ENCODE data around the gene NIM1K.

The NIM1K gene

DNA sequence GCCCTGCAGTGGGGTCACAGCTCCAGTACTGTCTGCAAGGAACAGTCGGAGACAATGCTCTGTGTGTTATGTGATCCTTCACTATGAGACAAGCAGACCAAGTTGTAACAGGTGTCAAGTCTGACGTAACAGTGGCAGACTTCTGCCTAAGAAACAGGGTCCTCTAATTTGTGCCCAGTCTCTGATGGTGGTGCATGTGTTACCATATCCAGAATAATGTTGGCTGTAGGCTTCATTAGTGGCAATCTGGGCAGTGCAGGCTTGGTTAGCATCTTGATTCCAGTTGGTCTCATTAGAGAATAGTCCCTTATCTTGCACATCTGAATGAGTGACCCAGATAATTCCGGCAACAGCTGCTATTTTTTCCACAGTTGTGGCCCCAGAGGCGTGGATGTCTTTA lies 37.6 kb upstream of the NIM1K start:
- Histone ChIP-seq H2BK5ac (ENCODE audit: low read depth, low read length, poor library complexity) (no peak overlapping the region), H3K4me1 (ENCODE audit: control insufficient read depth in 1 of 2, insufficient read depth in 2 of 2, low read length in 2 of 2) (no peaks in the 10 kb centered on the region), H4K91ac (ENCODE audit: low read depth, low read length) (no peak overlapping the region), H4K8ac (ENCODE audit: low read depth, low read length) (no peak overlapping the region), H3K9me3 (ENCODE audit: insufficient read depth, low read depth, low read length) (no peaks in the 10 kb centered on the region), H3K4me2 (ENCODE audit: low read length) (no peak overlapping the region), H2AFZ (ENCODE audit: insufficient read depth, low read length, poor library complexity) (no peak overlapping the region), H3K18ac (ENCODE audit: low read length) (no peak overlapping the region), H4K12ac (ENCODE audit: low read depth, low read length) (no peak overlapping the region), H3K27ac (ENCODE audit: low read depth, low read length) (no peak overlapping the region), H2BK12ac (ENCODE audit: low read length) (no peak overlapping the region), H3K14ac (ENCODE audit: low read length) (no peak overlapping the region), H3K9ac (ENCODE audit: low read length) (no peak overlapping the region), H3K79me1 (ENCODE audit: low read length) (no peaks in the 10 kb centered on the region), H3K4ac (ENCODE audit: low read depth, low read length) (no peak overlapping the region), H2BK120ac (ENCODE audit: insufficient read depth, low read length, poor library complexity) (no peak overlapping the region), H3K23ac (ENCODE audit: low read length) (no peak overlapping the region), H3K27me3 (ENCODE audit: insufficient read depth, low read length) (no peaks in the 10 kb centered on the region), H3K4me3 (ENCODE audit: low read depth, low read length) (no peak overlapping the region), H2AK5ac (ENCODE audit: low read length) (no peak overlapping the region), H3K36me3 (ENCODE audit: control insufficient read depth in 1 of 2, insufficient read depth in 2 of 2, low read length in 2 of 2) (peaks cover 2 to 8% of the 10 kb centered on the region in 2 experiments), H3K79me2 (ENCODE audit: control insufficient read depth, insufficient read depth, low read length, poor library complexity) (no peaks in the 10 kb centered on the region)
- WGBS (ENCODE audit: extremely low coverage, insufficient coverage, insufficient read length), result no CpG with 5 or more reads among the region's 4 CpGs
- DNase-seq, result no peak

DNA sequence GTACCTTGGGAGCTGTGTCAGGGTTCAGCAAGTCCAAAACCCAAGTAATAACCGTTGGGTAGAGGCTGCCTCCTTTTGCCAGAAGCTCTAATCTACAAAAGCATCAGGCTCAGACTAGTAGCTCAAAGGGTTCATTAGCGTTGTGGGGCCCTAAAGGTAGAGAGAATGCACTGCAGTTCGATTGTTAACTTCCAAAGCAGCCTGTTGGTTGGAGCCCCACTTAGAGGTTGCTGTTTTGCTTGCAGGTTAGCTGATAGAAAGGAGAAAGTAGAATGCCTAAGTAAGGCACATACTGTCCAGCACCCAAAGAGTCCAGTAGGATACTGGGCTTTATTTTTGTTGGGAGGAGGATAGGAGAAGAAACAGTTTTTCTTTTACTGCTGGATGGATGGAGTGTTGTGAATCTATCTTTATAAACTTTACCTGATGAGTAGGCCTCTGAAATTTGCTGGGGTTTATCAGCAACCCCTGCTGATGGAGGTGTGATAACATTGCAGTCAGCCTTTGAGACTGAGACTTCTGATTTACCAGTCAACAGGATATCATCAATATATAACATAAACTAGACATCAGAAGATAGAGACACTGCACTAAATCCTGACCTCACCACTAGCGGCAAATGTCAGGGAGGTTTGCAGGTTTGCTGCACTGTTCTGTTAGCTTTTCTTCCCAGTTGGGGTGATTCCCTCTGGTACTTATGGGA lies 36.5 kb upstream of the NIM1K start:
- no peak overlapping the region for H3K9ac ChIP-seq (ENCODE audit: low read length)
- H3K27ac ChIP-seq (ENCODE audit: low read depth, low read length), result no peak overlapping the region
- H4K91ac ChIP-seq (ENCODE audit: low read depth, low read length), result no peak overlapping the region
- WGBS (ENCODE audit: extremely low coverage, insufficient coverage, insufficient read length), result no CpG with 5 or more reads among the region's 4 CpGs
- no peak overlapping the region for H2BK12ac ChIP-seq (ENCODE audit: low read length)
- H3K4me3 ChIP-seq (ENCODE audit: low read depth, low read length), result no peak overlapping the region
- no peak overlapping the region for H2AFZ ChIP-seq (ENCODE audit: insufficient read depth, low read length, poor library complexity)
- no peak overlapping the region for H4K12ac ChIP-seq (ENCODE audit: low read depth, low read length)
- no peak overlapping the region for H3K4me2 ChIP-seq (ENCODE audit: low read length)
- no peak for DNase-seq
- no peaks in the 10 kb centered on the region for H3K4me1 ChIP-seq (ENCODE audit: control insufficient read depth in 1 of 2, insufficient read depth in 2 of 2, low read length in 2 of 2)
- H3K14ac ChIP-seq (ENCODE audit: low read length), result no peak overlapping the region
- no peaks in the 10 kb centered on the region for H3K9me3 ChIP-seq (ENCODE audit: insufficient read depth, low read depth, low read length)
- H3K36me3 ChIP-seq (ENCODE audit: control insufficient read depth in 1 of 2, insufficient read depth in 2 of 2, low read length in 2 of 2), result peaks cover 4 to 6% of the 10 kb centered on the region in 2 experiments
- H2BK5ac ChIP-seq (ENCODE audit: low read depth, low read length, poor library complexity), result no peak overlapping the region
- no peak overlapping the region for H3K4ac ChIP-seq (ENCODE audit: low read depth, low read length)
- H3K79me1 ChIP-seq (ENCODE audit: low read length), result no peaks in the 10 kb centered on the region
- H3K18ac ChIP-seq (ENCODE audit: low read length), result no peak overlapping the region
- H2BK120ac ChIP-seq (ENCODE audit: insufficient read depth, low read length, poor library complexity), result no peak overlapping the region
- no peak overlapping the region for H3K23ac ChIP-seq (ENCODE audit: low read length)
- H2AK5ac ChIP-seq (ENCODE audit: low read length), result no peak overlapping the region
- no peaks in the 10 kb centered on the region for H3K79me2 ChIP-seq (ENCODE audit: control insufficient read depth, insufficient read depth, low read length, poor library complexity)
- H4K8ac ChIP-seq (ENCODE audit: low read depth, low read length), result no peak overlapping the region
- no peaks in the 10 kb centered on the region for H3K27me3 ChIP-seq (ENCODE audit: insufficient read depth, low read length)

DNA sequence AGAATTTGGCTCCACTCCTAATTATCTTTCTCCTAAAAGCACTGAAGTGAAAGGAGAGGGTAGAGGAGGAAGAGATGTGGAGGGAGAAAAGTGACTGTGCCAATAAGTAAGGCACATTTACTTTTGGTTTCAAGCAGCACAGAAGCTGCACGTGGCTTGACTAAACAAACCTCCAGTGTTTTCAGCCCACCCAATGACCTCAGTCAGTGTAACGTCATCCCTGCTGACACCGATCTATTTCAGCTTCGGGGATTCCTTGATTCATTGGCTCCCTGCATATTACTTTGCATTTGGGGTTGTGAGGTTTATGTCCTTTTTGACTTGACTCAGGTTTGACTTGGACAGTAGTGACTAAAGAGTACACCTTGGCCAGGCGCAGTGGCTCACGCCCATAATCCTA lies 35.6 kb upstream of the NIM1K start:
- Histone ChIP-seq H3K18ac (ENCODE audit: low read length) (no peak overlapping the region), H3K27ac (ENCODE audit: low read depth, low read length) (no peak overlapping the region), H3K4ac (ENCODE audit: low read depth, low read length) (no peak overlapping the region), H3K27me3 (ENCODE audit: insufficient read depth, low read length) (no peaks in the 10 kb centered on the region), H3K9ac (ENCODE audit: low read length) (no peak overlapping the region), H3K79me1 (ENCODE audit: low read length) (no peaks in the 10 kb centered on the region), H3K36me3 (ENCODE audit: control insufficient read depth in 1 of 2, insufficient read depth in 2 of 2, low read length in 2 of 2) (peaks cover 6 to 8% of the 10 kb centered on the region in 2 experiments), H3K79me2 (ENCODE audit: control insufficient read depth, insufficient read depth, low read length, poor library complexity) (no peaks in the 10 kb centered on the region), H3K4me1 (ENCODE audit: control insufficient read depth in 1 of 2, insufficient read depth in 2 of 2, low read length in 2 of 2) (no peaks in the 10 kb centered on the region), H3K23ac (ENCODE audit: low read length) (no peak overlapping the region), H3K14ac (ENCODE audit: low read length) (no peak overlapping the region), H2BK5ac (ENCODE audit: low read depth, low read length, poor library complexity) (no peak overlapping the region), H4K12ac (ENCODE audit: low read depth, low read length) (no peak overlapping the region), H3K9me3 (ENCODE audit: insufficient read depth, low read depth, low read length) (no peaks in the 10 kb centered on the region), H2AK5ac (ENCODE audit: low read length) (no peak overlapping the region), H3K4me2 (ENCODE audit: low read length) (no peak overlapping the region), H2BK12ac (ENCODE audit: low read length) (no peak overlapping the region), H2AFZ (ENCODE audit: insufficient read depth, low read length, poor library complexity) (no peak overlapping the region), H4K91ac (ENCODE audit: low read depth, low read length) (no peak overlapping the region), H2BK120ac (ENCODE audit: insufficient read depth, low read length, poor library complexity) (no peak overlapping the region), H3K4me3 (ENCODE audit: low read depth, low read length) (no peak overlapping the region), H4K8ac (ENCODE audit: low read depth, low read length) (no peak overlapping the region)
- DNase-seq, result no peak
- WGBS (ENCODE audit: extremely low coverage, insufficient coverage, insufficient read length), result no CpG with 5 or more reads among the region's 6 CpGs

DNA sequence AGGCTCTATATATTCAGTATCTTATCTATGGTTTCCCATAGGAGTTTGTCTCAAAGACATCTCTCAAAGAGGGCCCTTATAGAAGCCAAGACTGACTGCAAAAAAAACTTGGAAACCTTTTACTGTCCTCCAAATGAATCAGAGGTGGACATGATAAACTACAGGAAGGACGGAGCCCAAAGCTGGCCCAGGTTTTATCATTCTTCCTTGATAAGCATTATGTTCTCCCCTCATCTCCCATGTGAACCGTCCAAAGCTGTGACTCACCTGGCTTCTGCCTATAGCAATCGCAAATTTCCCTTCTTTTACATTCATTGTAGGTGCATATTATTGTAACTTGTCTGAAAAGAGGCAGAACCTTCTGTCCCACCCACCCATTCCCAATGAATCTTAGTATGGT lies 35.0 kb upstream of the NIM1K start:
- H4K8ac ChIP-seq (ENCODE audit: low read depth, low read length), result no peak overlapping the region
- H2BK12ac ChIP-seq (ENCODE audit: low read length), result no peak overlapping the region
- no peak overlapping the region for H3K23ac ChIP-seq (ENCODE audit: low read length)
- H2BK5ac ChIP-seq (ENCODE audit: low read depth, low read length, poor library complexity), result no peak overlapping the region
- no peak overlapping the region for H2BK120ac ChIP-seq (ENCODE audit: insufficient read depth, low read length, poor library complexity)
- no peak overlapping the region for H4K91ac ChIP-seq (ENCODE audit: low read depth, low read length)
- no peak overlapping the region for H3K14ac ChIP-seq (ENCODE audit: low read length)
- H3K27ac ChIP-seq (ENCODE audit: low read depth, low read length), result no peak overlapping the region
- no peaks in the 10 kb centered on the region for H3K4me1 ChIP-seq (ENCODE audit: control insufficient read depth in 1 of 2, insufficient read depth in 2 of 2, low read length in 2 of 2)
- no peak overlapping the region for H3K9ac ChIP-seq (ENCODE audit: low read length)
- H3K9me3 ChIP-seq (ENCODE audit: insufficient read depth, low read depth, low read length), result no peaks in the 10 kb centered on the region
- H3K79me2 ChIP-seq (ENCODE audit: control insufficient read depth, insufficient read depth, low read length, poor library complexity), result no peaks in the 10 kb centered on the region
- H2AK5ac ChIP-seq (ENCODE audit: low read length), result no peak overlapping the region
- H3K79me1 ChIP-seq (ENCODE audit: low read length), result no peaks in the 10 kb centered on the region
- no peak overlapping the region for H3K4me2 ChIP-seq (ENCODE audit: low read length)
- WGBS (ENCODE audit: extremely low coverage, insufficient coverage, insufficient read length), result no CpG with 5 or more reads among the region's 3 CpGs
- no peak overlapping the region for H3K4ac ChIP-seq (ENCODE audit: low read depth, low read length)
- H3K18ac ChIP-seq (ENCODE audit: low read length), result no peak overlapping the region
- peaks cover 6 to 11% of the 10 kb centered on the region in 2 experiments for H3K36me3 ChIP-seq (ENCODE audit: control insufficient read depth in 1 of 2, insufficient read depth in 2 of 2, low read length in 2 of 2)
- no peak overlapping the region for H3K4me3 ChIP-seq (ENCODE audit: low read depth, low read length)
- H2AFZ ChIP-seq (ENCODE audit: insufficient read depth, low read length, poor library complexity), result no peak overlapping the region
- DNase-seq, result no peak
- H4K12ac ChIP-seq (ENCODE audit: low read depth, low read length), result no peak overlapping the region
- H3K27me3 ChIP-seq (ENCODE audit: insufficient read depth, low read length), result no peaks in the 10 kb centered on the region

All from trophoblast cell (in vitro differentiated cells and primary cell).